AG09319 (cell line): Measurements from ENCODE around the gene CHN2.
A peak's percentile ranks its signal among the peaks of the same experiment; 100 is the strongest.

ENCODE experiments used
- DNase-seq: peaks from one replicate; pipeline ENCODE4 v3.0.0-alpha.2; 2010; ENCODE audit warnings: low read depth; ENCODE audit errors: extremely low read depth
- TF ChIP-seq, protein P1 (sequence below): IDR thresholded peaks from 2 replicates; pipeline ENCODE4 v1.5.1; 2011; ENCODE audit warnings: low read depth, mild to moderate bottlenecking, inconsistent platforms, low read length, moderate library complexity

Gene CHN2

DNA sequence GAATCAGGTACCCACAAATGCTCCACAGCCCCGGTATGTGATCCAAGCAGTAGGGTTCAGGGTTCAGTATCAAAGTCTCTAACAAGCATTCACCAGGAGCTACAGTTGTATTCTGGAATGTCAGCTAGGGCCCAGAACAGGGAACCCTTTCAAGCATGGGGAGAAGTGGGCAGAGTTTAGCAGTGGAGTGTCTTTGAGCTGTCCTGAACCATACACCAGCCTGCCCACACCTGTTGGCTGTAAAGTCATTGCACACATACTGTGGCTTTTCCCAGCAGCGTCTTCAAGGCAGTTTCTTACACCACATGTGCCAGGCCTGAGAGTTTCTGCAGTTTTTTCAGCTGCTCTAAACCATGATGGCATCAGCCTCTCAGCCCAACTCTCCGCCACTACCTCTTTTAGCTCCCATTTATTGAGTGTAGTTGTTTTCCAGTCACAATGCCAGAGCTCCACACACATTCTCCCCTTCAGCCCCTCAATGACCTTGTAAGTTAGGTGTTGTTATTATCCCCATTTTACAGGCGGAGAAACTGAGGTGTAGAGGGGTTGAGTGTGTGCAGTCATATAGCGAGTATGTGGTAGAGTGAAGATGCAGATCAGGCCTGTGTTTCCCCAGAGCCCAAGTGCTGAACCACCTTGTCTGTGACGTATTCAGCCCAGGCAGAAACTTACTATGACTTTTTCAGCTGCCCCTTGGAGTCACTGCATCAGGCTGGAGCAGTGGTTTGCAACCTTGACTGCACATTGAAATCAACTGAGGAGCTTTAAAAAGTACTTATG is 83.1 kb downstream of the CHN2 start:
- TF ChIP-seq, protein P1, sequence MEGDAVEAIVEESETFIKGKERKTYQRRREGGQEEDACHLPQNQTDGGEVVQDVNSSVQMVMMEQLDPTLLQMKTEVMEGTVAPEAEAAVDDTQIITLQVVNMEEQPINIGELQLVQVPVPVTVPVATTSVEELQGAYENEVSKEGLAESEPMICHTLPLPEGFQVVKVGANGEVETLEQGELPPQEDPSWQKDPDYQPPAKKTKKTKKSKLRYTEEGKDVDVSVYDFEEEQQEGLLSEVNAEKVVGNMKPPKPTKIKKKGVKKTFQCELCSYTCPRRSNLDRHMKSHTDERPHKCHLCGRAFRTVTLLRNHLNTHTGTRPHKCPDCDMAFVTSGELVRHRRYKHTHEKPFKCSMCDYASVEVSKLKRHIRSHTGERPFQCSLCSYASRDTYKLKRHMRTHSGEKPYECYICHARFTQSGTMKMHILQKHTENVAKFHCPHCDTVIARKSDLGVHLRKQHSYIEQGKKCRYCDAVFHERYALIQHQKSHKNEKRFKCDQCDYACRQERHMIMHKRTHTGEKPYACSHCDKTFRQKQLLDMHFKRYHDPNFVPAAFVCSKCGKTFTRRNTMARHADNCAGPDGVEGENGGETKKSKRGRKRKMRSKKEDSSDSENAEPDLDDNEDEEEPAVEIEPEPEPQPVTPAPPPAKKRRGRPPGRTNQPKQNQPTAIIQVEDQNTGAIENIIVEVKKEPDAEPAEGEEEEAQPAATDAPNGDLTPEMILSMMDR: no peak
- DNase-seq: no peak

DNA sequence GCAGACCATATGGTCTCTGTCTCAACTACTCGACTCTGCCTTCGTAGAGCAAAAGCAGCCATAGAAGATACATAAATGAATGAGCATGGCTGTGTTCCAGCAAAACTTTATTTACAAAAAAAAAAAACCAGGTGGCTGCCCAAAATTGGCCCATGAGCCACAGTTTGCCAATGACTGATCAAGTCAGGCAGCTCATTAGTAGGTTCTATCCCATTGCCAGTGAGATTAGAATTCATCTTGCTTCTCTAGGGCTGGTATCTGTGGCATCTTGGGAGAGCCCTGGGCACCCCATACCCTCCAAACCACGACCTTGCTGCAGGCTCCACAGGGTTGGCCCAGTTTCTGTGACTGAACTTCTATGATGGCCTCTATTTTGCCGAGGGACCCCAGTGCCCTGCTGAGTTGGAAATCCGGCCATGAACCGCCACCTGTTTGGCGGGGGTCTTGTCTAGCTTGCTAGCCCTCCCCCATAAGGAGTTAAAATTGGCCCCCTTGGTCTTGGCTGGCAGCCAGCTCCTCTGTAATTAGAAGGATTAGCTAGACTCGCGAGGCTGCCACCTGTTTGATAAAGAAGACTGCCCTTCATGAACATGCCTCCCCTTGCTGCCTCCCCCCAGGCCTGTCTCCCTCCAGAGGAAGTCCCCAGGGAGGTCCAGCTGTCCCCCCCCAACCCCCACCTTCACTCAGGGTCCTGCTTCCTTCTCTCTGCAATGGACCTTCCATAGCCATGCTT is 83.9 kb downstream of the CHN2 start:
- TF ChIP-seq, protein P1: no peak
- DNase-seq: no peak

DNA sequence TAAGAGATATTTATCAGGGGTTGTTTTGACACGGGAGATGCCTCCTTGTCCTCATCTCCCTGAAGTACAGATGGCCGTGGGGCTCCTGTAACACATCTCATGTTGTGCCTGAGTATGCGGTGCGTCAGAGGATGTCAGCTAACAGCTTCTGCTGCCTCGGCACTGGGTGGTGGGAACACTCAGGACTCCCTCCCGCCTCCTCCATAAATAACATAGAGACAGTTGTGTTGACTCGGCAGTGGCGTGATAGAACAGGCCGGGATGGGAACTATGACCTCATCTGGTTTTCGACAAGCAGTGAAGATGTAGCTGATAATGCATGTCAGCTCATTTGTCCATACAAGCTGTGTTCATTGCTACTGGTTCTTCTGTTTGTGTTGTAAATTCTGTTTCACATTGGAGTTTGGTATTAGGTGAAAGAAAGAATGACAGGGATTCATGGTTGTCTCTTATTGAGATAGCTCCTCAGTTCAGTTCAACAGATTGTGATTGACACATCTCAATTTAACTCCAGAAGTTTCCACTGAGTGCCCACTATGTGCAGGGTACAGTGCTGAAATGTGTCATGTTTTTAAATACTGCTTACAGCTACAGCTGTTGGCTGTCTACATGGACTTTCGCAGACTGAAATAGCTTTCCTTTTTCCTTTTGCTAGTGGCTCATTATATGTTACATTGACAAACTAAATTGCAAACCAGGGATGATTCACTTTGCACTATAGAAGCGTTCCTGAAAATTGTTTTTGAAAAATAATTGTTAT is 87.4 kb downstream of the CHN2 start:
- DNase-seq: no peak
- TF ChIP-seq, protein P1: no peak

DNA sequence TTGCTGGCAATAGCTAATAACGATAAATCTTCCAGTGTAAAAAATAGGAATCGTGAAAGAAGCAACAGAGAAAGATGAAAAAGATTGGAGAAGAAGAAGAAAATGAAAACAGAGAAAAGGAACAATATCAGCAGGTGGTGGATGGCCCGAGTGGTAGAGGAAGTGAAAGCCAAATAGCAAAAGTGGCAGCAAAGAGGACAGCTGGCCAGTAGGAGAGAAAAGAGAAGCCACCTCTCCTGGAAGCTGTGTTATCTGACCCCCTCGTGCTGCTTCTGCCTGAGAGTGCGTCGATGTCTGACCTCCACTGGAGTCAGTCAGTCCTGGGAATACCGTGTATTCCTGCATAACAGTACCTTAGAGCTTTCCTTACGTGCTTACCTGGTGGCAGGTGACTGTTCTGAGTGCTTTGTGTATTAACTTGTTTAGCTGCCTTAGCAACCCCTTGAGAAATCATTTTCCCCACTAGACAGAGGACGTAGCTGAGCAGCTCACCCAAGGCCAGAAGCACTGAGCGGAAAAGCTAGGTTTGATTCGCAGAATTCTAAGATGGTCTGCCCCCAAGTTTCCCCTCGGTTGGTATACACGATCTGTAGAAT is 88.3 kb downstream of the CHN2 start:
- TF ChIP-seq, protein P1: no peak
- no peak for DNase-seq

DNA sequence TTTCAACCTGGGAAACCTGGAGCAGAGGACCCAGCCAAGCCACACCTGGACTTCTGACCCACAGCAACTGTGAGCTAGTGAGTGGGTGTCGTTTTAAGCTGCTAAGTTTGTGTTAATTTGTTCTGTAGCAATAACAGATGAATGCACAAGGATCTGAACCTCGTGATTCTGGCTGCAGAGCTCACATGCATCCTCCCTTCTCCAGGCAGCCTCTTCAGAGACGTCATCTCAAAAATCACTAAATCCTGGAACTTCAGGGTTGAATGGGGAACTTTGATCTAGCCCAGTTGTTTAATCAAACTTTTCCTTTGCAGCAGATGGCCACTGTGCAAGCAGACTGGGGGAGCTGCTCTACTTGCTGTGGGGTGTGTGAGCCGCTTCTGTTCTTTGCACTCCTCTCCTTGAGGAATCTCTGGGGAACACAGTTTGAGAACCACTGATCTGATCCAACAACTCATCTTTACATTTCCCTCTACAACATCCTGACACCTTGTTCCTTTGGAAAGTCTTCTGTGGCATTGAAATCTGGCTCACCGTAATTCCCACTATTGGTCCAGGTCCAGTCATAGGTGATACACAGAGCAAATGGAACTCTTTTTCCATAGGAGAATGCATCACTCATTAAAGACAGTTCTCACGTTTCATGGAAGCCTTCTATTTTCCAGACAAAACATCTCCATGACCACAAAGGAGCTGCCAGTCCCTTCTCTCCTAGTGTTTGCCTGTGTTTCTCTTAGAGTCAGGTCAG is 90.3 kb downstream of the CHN2 start:
- TF ChIP-seq, protein P1: no peak
- no peak for DNase-seq

DNA sequence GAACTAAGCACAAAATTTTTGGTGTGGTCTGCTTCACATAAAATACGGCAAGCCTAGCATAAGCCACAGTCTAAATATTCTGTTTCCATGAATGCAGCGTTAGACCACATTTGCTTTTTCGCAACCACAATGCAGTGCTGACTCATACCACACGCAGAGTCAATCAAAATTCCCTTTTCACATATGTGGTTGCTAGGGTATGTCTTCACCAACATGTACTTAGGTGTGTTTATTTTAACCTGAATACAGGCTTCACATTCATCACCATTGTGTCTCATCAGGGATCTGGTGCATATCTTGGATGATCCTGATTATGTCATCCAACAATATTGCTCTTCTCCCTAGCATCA is 90.8 kb downstream of the CHN2 start:
- TF ChIP-seq, protein P1: no peak
- DNase-seq: peak; percentile 25
